GM19238 (cell line): Measurements from ENCODE around the gene HOXD1.

ENCODE experiments used
- DNase-seq: peaks from one replicate; pipeline ENCODE4 v3.0.0; 2011; ENCODE audit warnings: low spot score; ENCODE audit not compliant: insufficient read length

Gene HOXD1

DNA sequence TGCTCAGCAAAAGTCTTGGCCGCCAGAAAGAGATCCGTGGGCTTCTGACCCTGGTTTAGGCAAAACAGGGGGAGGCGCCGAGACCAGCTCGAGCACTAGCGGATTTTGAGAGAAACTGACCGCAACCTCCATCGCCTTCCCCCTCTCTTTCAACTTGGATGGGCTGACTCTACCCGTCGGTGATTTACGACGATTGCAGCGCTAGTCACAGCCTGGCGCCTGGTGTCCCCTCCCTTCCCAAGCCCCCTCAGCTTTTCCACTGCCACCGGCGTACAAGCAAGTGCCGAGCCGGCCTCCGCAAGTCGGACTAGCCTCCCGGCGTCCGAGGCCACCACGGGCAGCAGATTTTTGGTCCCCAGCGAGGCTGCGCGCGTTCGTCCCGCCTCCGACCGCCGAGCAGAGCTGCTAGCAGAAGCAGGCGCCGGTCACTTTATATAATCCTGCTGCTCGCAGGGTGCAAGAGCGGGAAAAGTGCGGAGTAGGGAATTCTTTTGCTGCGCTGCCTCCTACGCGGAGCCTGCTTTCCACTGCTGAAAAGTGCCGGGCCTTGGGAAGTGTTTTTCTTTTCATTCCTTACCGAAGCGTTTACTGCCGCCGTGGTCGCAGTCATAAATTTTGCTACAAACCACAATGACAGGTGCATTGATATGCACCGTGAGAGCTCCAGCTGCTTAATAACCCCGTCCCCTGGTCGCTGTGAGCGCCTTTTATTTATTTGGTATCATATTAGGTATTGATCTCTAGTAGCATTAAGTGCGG is 23.7 kb upstream of the HOXD1 start:
- DNase-seq = no peak

DNA sequence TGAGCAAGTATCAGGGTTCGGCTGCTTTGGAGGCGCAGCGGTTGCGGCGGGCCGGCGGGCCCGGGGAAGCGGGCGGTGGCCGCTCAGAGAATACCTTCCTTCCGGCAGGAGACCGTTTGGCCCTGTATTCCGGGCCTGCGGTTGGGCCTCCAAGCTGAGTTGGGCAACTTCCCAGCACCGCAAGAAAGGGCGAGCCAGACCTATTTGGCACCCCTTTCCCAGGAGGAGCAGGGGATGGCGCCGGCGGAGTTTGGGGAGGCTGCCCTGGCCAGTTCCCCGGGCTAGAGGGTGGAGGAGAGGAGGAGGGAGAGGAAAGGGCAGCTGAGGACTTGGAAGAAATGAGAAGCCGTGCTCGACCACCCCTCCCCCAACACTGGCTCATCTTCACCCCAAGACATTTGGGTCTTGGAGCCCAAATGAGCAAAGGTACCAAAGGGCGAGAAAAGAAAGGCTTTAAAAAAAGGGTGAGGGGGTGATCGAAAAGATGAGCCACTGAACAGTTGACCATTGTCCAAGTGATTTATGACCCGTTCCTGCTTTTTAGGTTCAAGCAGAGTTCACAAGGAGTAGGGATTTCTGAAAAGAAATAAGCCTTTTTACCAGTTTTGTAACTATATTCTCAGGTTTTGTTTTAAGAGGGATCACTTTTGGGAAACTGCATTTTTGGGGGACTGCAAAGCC is 23.0 kb upstream of the HOXD1 start:
- no peak for DNase-seq

DNA sequence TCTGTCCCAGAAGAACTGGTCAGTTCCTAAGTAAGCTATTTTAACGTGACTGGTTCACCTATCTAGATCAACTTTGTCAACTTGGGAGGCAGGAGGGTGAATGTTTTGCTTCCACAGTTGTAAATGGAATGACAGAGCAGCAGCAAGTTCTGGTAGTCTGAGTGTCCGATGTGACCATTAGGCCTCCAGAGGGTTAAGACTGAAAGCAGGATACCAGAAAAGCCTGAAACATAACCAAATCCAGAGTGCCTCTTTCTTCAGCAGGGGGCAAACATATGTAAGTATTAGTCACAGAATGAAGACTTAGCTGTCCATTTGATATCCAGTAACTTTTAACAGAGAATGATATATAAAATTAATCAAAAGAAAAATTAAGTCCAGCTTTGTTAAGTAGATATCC is 22.2 kb upstream of the HOXD1 start:
- no peak for DNase-seq

DNA sequence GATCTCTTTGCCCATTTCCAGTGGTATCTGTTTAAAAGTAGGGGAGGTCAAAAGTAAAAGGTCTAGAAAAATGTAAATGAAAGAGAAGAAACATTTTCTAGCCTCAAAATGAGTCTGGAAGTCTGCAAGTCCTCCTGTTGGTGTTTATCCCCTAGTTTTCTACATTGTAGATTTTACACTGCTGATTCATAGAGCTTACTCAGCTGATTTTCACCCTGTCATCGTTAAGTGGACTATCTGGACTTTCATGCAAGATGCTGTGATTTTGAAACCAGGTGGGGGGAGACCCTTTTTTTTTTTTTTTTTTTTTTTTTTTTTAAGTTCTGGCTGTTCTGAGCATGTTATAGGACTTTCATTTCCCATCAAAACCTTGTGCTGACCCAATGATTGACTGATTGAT is 21.1 kb upstream of the HOXD1 start:
- no peak for DNase-seq

DNA sequence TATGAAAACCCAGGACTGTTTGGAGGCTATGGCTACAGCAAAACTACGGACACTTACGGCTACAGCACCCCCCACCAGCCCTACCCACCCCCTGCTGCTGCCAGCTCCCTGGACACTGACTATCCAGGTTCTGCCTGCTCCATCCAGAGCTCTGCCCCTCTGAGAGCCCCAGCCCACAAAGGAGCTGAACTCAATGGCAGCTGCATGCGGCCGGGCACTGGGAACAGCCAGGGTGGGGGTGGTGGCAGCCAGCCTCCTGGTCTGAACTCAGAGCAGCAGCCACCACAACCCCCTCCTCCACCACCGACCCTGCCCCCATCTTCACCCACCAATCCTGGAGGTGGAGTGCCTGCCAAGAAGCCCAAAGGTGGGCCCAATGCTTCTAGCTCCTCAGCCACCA is 19.3 kb upstream of the HOXD1 start:
- no peak for DNase-seq

DNA sequence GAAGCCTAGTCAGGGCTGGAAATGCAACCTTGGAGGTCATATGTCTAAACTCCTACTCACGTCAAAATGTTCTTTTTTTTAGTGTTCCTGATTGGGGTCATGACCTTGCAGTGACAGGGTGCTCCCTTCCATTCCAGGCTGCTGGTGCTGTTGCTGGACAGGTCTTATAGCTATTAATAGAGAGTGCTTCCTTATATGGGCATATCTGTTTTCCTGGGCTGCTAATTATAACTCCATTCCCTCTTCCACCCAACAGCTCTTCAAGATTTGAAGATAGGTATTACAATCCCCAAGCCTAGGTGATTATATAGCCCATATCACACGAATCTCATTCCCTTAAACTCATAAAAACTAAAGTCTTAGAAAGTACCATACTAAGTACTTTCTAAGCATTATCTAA is 18.8 kb upstream of the HOXD1 start:
- no peak for DNase-seq

DNA sequence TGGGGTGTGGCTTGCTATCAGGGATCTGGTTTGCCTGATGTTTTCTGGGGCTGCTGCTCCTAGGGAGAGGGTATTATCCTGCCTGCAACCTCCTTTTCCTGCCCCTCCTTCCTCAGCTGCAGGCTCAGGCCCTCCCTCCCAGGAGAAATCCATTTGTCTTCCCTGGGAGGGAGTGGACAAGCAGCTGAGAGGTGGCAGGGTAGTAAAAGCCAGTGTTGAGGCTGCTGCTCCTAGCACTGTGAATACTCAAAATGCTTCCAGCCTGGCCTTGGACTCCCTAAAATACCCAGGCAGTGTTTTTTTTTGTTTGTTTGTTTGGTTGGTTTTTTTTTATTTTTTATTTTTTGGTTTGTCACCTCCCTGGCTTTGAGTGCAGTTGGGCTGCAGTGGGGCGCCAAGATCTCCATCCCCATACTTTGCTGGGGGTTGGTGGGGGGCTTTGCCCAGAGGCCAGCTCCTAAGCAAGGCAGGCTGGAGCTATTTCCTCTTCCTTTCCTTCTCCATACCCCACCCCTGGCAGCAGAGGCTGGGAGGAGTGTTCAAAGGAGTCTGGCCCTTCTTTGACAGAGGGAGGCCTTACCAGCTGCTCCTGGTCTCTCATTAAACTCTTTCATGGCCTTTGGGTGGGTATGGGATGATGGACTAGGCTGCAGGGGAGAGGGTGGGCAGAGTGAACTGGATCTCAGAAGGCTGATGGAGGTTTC is 17.7 kb upstream of the HOXD1 start:
- DNase-seq = no peak

DNA sequence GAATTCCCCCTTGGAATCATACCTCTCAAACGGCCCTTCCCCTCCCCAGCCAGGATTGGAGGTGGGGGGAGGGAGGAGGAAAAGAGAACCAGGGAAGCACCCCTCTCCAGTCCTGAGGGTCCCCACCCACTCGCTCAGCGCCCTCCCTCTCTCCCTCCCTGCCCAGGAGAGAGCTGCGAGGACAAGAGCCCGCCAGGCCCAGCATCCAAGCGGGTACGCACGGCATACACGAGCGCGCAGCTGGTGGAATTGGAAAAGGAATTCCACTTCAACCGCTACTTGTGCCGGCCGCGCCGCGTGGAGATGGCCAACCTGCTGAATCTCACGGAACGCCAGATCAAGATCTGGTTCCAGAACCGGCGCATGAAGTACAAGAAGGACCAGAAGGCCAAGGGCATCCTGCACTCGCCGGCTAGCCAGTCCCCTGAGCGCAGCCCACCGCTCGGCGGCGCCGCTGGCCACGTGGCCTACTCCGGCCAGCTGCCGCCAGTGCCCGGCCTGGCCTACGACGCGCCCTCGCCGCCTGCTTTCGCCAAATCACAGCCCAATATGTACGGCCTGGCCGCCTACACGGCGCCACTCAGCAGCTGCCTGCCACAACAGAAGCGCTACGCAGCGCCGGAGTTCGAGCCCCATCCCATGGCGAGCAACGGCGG is 17.0 kb upstream of the HOXD1 start:
- DNase-seq = no peak

DNA sequence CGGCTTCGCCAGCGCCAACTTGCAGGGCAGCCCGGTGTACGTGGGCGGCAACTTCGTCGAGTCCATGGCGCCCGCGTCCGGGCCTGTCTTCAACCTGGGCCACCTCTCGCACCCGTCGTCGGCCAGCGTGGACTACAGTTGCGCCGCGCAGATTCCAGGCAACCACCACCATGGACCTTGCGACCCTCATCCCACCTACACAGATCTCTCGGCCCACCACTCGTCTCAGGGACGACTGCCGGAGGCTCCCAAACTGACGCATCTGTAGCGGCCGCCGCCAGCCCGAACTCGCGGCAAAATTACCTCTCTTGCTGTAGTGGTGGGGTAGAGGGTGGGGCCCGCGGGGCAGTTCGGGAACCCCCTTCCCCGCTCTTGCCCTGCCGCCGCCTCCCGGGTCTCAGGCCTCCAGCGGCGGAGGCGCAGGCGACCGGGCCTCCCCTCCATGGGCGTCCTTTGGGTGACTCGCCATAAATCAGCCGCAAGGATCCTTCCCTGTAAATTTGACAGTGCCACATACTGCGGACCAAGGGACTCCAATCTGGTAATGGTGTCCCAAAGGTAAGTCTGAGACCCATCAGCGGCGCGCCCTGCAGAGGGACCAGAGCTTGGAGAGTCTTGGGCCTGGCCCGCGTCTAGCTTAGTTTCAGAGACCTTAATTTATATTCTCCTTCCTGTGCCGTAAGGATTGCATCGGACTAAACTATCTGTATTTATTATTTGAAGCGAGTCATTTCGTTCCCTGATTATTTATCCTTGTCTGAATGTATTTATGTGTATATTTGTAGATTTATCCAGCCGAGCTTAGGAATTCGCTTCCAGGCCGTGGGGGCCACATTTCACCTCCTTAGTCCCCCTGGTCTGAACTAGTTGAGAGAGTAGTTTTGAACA is 16.2 kb upstream of the HOXD1 start:
- DNase-seq = no peak

DNA sequence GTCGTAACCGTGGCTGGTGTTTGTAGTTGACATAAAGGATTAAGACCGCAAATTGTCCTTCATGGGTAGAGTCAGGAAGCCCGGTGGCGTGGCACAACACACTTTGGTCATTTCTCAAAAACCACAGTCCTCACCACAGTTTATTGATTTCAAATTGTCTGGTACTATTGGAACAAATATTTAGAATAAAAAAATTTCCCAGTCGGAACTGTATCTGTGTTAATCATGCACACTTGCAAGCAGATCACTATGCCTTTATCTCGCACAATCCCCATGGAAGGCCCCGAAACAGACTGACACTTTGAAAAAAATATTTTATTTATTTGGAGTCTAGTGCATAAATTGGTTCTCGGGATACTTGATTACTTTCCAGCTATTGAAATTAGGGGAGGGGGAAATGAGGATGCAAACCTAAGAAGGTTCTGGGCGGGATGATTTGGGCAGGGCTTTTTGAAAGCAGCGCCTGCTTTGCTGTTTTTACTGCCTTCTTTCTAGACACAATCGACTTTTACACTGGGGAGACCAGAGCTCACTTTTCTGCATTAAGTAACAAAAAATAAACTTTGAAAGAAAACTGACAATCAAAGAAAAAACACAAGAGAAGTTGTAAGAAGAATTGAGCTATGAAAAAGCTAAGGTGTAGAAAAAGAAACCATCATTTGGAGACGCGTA is 15.4 kb upstream of the HOXD1 start:
- no peak for DNase-seq

DNA sequence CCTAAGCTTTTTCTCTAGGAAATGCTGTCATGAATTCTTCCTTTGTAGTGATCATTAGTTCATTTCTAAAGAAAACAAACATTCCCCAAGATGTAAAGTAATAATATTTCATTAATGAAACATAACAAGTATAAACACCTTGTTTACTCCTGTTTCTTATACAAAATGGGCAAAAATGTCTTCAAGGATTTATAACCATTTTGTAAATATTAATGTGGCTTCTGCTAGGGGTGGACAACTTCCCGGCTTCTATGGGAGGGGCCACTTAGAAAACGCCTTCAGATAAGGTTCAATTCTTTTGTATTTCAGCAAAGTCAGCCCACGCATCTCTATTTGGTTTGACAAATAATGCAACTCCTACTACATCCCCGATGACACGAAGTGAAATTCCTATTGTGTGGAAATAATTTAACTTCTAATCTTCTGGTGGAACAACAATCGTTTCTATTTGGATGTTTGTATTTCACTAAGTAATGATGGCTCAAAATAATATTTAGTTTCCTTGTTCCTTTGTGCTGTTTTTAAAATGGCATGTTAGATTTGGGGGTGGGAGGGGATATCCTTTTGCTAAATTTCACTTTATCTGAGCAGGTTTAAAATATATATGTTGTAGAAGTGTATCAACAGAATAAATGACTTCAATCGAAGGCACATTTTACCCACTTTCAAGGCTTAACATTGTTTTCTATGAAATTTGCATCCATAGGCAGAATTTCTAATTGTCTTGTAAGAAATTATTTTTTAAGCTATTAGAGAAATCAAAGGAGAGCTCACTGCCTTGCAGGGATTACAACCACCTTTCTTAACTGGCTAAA is 14.7 kb upstream of the HOXD1 start:
- no peak for DNase-seq

DNA sequence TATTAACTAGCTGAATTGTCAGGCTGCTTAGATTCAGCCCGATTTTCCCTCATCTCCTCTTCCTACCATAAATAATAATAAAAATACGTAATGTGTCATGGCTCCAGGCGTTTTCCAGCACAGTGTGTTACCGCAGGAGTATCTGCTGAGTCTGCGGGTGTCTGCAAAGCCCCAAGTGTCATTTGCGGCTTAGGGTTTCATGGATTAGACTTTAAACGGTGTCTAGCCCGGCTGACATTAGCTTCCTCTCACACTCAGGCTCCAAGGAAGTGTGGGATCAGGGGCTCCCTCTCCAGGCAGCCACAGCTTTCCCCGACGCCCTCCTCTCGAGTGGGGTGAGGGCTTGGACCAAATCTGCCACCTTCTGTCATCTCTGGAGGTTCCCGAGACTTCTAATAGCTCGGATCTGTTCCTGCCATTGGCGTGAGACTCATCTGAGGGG is 14.1 kb upstream of the HOXD1 start:
- DNase-seq = no peak

DNA sequence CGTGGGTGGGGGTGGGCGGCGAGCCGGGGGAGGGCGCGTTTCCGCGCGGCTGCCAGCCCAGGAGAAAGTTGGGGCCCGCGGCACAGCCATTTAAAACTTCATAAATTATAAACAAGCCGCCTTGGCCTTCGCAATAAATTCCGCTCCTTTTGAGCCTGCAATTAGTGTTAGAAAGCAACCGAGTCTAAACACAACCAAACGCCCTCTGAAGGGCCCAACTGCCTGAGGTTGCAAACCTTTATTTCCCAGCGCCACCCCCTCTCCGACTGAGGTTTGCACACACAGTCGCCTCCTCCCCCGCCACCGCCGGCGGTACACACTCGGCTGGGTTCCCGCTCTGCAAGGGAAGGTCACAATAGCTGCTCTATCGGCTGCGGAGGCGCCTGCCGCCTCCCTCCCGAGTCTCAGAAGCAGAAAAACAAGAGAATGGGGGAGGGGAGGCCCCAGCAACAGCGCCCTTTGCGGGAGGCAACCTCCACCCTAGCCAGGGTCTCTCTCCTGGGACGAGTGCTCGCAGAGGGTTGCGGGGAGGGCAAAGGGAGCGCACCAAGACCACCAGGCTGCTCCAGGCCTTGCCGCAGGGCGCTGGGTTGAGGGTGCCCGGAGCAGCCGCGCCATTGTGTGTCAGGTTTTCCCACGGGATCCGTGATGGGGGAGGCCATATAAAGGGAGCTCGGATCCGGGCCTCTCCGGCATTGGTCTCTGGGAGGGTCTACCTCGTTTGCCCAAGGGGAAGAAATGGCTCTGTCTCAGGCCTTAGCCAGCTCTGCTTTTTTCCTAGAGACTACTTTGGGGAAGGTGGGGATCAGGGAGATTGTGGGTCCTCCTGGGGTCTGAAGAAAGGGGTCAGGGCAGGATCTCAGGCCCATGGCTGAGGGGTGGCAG is 13.4 kb upstream of the HOXD1 start:
- DNase-seq = no peak

DNA sequence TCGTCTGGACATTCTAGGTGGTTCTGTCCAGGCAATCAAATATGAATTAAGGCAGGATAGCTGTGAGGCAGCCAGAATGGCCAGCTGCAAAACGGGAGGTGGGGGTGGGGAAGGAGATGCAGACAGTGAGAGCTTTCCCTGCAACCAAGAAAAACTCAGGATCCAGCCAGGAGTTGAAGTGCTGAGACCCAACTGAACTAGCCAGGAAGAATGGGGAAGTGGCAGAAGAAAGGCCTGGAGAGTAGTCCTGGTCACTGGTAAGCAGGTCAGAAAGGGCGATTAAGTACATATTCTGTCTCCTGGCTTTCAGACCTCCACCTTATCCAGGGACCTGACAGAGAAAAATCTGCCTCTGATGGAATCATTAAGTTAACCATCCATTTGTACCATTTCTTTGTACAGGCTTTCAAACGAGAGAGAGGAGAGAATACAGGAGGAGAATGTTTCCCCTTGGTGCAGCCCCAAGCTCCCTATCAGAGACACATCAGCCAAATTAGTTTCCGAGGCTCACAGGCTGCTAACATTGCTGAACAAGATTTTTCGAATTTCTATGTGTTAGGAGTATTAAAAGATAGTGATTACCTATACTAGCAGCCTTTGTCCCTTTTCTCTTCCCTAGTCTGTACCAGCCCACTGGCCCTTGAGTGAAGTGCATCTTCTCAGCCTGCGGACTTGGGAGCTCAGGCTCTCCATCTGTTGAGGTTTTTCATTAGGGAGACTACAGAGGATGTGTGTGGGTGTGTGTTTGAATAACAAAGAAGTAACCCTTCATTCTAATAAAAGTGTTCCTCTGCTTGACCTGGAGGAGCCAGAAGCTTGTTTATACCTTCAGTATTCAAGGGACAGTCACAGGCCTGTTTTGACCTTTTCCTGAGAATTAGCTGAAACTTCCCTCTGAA is 12.5 kb upstream of the HOXD1 start:
- no peak for DNase-seq

DNA sequence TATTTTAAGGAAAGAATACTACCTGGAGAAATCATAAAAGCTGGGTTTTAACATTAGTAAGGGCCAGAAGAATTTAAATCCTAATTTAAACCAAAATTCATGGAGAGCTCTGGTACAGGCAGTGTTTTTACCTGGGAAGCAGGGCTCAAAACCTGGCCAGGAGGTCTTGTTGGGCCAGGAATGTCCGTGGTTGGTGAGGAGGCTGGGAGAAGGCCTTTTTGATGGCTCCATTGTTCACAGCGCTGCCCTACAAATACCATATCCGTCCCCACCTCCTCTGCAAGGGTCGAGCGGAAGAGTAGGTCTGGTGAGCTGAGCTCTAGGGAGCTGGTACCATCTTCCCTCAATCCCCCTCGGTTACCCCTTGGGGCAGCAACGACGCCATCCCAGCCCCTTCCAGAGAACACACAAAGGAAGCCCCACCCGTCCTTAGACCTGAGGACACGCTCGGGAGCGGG is 10.9 kb upstream of the HOXD1 start:
- DNase-seq = no peak

DNA sequence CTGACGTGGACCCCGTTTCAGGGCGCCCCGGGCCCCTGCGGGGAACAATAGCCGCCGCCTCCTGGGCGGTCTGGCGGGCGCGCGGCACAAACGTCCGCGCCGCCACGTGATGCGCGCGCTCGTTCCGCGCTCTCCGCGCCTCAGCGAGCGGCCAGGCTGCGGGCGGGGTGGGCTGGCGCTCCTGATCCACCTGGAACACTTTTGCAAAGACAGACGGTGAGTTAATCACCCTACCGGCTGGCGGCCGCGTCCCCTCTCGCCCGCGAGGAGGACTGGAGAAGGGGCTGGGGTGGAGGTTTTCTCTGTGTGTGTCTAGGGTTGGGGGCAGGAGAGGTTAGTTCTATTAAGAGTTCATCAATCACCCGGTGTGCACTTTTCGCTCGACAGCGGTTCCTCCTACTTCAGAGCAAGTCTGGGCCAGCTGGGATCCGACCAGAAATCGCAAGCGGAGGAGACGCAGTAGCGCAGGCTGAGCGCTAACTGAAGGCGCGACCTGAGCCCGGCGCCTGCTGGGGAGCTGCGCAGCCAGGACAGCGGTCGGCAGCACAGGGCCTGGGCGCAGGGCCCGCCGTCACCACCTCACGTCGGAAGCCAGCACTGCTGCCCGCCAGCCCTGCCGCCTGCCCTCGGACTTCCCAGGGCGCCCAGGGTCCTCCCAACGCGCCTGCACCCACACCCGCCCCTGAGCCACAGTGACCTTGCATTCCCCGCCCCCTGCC is 10.3 kb upstream of the HOXD1 start:
- no peak for DNase-seq
